ENCODE data around the gene ARL3. TPM values are rescaled to one million over a fixed set of nuclear protein-coding genes. Genes with fewer than 3 reads are reported as not detected.

ARL3 gene
- total RNA-seq, 4 donors from 2014 or later = 7.1 to 9.8 (median 9.1) TPM

- H3K4me3 ChIP-seq = no peak overlapping the region
- H3K27ac ChIP-seq = no peak overlapping the region
- peaks cover 0 to 89% of the 10 kb centered on the region in 2 donors for H3K36me3 ChIP-seq
- WGBS, 2 donors (ENCODE audit: low coverage in 1 of 2) = no CpG with 5 or more reads among the region's 7 CpGs
- no peaks in the 10 kb centered on the region for H3K27me3 ChIP-seq
- H3K9me3 ChIP-seq = no peaks in the 10 kb centered on the region
- peaks cover 0 to 79% (median 38%) of the 10 kb centered on the region in 3 donors for H3K4me1 ChIP-seq
- ATAC-seq = no peak
- TF ChIP-seq, protein P1, sequence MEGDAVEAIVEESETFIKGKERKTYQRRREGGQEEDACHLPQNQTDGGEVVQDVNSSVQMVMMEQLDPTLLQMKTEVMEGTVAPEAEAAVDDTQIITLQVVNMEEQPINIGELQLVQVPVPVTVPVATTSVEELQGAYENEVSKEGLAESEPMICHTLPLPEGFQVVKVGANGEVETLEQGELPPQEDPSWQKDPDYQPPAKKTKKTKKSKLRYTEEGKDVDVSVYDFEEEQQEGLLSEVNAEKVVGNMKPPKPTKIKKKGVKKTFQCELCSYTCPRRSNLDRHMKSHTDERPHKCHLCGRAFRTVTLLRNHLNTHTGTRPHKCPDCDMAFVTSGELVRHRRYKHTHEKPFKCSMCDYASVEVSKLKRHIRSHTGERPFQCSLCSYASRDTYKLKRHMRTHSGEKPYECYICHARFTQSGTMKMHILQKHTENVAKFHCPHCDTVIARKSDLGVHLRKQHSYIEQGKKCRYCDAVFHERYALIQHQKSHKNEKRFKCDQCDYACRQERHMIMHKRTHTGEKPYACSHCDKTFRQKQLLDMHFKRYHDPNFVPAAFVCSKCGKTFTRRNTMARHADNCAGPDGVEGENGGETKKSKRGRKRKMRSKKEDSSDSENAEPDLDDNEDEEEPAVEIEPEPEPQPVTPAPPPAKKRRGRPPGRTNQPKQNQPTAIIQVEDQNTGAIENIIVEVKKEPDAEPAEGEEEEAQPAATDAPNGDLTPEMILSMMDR (IDR thresholded peaks at IDR 0.05) = no peak
- TF ChIP-seq POLR2A (IDR thresholded peaks at IDR 0.05) (no peak), POLR2AphosphoS5 (IDR thresholded peaks at IDR 0.05) (no peak), EP300 (IDR thresholded peaks at IDR 0.05) (no peak)
These were observed 59.6 kb downstream of the ARL3 start for GRCh38 chr10:102654566-102654965.

- Histone ChIP-seq H3K27me3 (no peaks in the 10 kb centered on the region), H3K36me3 (peaks cover 0 to 84% of the 10 kb centered on the region in 2 donors), H3K27ac (peak overlapping the region in 1 of 4 donors; percentile 24), H3K4me1 (peaks cover 0 to 87% (median 48%) of the 10 kb centered on the region in 3 donors), H3K9me3 (no peaks in the 10 kb centered on the region), H3K4me3 (no peak overlapping the region)
- no peak for ATAC-seq
- no CpG with 5 or more reads among the region's 1 CpG for WGBS, 2 donors (ENCODE audit: low coverage in 1 of 2)
- TF ChIP-seq POLR2A (IDR thresholded peaks at IDR 0.05) (no peak), EP300 (IDR thresholded peaks at IDR 0.05) (no peak), POLR2AphosphoS5 (IDR thresholded peaks at IDR 0.05) (no peak)
- TF ChIP-seq, protein P1 (IDR thresholded peaks at IDR 0.05) = no peak
These were observed 61.1 kb downstream of the ARL3 start for GRCh38 chr10:102653060-102653459.

GRCh38 chr10:102652170-102652916 is 61.9 kb downstream of the ARL3 start:
- H3K4me3 ChIP-seq = no peak overlapping the region
- whole genome bisulfite sequencing, 2 donors (ENCODE audit: low coverage in 1 of 2) = 83 to 93% methylated on average over 8 to 9 of the region's 12 CpGs
- H3K27ac ChIP-seq = peak overlapping the region in 2 of 4 donors; percentile 49 to 97
- no peaks in the 10 kb centered on the region for H3K9me3 ChIP-seq
- TF ChIP-seq, protein P1 (IDR thresholded peaks at IDR 0.05) = no peak
- TF ChIP-seq EP300 (IDR thresholded peaks at IDR 0.05) (no peak), POLR2AphosphoS5 (IDR thresholded peaks at IDR 0.05) (no peak), POLR2A (IDR thresholded peaks at IDR 0.05) (no peak)
- H3K4me1 ChIP-seq = peaks cover 0 to 87% (median 51%) of the 10 kb centered on the region in 3 donors
- ATAC-seq = no peak
- H3K27me3 ChIP-seq = no peaks in the 10 kb centered on the region
- H3K36me3 ChIP-seq = peaks cover 0 to 77% of the 10 kb centered on the region in 2 donors

GRCh38 chr10:102651455-102652169 is 62.6 kb downstream of the ARL3 start:
- H3K4me3 ChIP-seq = no peak overlapping the region

More at GRCh38 chr10:102651455-102652169, 62.6 kb downstream of the ARL3 start:
- H3K36me3 ChIP-seq = peaks cover 0 to 69% of the 10 kb centered on the region in 2 donors
- ATAC-seq = no peak
- no peaks in the 10 kb centered on the region for H3K27me3 ChIP-seq
- H3K9me3 ChIP-seq = no peaks in the 10 kb centered on the region
- peak overlapping the region in 3 of 4 donors; percentile 49 to 97 (median 97) for H3K27ac ChIP-seq
- WGBS, 2 donors (ENCODE audit: low coverage in 1 of 2) = no CpG with 5 or more reads among the region's 11 CpGs
- H3K4me1 ChIP-seq = peaks cover 0 to 87% (median 55%) of the 10 kb centered on the region in 3 donors
- TF ChIP-seq EP300 (IDR thresholded peaks at IDR 0.05) (no peak), POLR2AphosphoS5 (IDR thresholded peaks at IDR 0.05) (no peak), POLR2A (IDR thresholded peaks at IDR 0.05) (no peak)
- TF ChIP-seq, protein P1 (IDR thresholded peaks at IDR 0.05) = no peak

Data from gastroesophageal sphincter (tissue), 4 donors.